GM19467 (cell line): ENCODE data around the gene XPR1.

Experiments
- ATAC-seq: cut with Tn5 transposase; IDR thresholded peaks from one replicate; pipeline ENCODE4 v1.9.1; 2021; ENCODE audit warnings: mild to moderate bottlenecking, moderate library complexity; ENCODE audit not compliant: unreplicated experiment

Gene XPR1

DNA sequence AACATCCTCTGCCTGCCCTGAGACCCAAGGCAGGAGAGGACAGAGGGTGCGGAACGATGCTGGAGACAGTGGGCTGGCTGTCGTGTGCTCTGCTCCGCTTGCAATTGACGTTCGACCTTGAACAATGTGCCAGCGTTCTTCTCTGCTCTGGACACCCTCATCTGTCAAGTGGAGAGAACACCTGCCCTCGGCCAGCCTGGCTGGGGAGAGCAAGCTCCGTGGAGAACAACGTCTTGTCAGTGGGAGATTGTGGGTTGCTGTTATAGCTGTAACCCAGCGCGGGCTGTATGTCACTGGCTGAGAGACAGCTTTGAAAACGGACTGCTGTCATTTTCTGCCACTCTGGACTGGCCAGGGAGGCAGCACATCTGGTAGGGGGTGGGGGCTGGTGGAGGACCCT, 295.5 kb downstream of the XPR1 start:
- ATAC-seq = no peak

DNA sequence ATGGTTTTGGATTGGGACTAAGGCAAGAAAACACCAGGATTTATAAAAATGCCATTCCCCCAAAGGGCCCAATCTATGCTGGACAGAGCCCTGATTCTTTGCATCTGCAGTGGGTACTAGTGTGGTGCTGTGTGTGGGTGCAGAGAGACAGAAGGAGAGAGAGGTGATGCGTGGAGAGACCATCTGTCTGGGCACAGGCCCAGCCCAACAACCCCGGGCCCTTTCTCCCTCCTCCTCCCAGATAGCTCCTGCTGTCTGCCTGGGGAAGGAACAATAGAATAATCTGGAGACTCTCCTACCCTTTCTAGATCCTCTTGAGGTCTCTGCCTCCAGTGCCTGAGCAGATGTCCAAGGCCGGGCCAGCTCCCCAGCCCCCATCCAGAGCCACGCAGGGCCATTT, 296.0 kb downstream of the XPR1 start:
- no peak for ATAC-seq

DNA sequence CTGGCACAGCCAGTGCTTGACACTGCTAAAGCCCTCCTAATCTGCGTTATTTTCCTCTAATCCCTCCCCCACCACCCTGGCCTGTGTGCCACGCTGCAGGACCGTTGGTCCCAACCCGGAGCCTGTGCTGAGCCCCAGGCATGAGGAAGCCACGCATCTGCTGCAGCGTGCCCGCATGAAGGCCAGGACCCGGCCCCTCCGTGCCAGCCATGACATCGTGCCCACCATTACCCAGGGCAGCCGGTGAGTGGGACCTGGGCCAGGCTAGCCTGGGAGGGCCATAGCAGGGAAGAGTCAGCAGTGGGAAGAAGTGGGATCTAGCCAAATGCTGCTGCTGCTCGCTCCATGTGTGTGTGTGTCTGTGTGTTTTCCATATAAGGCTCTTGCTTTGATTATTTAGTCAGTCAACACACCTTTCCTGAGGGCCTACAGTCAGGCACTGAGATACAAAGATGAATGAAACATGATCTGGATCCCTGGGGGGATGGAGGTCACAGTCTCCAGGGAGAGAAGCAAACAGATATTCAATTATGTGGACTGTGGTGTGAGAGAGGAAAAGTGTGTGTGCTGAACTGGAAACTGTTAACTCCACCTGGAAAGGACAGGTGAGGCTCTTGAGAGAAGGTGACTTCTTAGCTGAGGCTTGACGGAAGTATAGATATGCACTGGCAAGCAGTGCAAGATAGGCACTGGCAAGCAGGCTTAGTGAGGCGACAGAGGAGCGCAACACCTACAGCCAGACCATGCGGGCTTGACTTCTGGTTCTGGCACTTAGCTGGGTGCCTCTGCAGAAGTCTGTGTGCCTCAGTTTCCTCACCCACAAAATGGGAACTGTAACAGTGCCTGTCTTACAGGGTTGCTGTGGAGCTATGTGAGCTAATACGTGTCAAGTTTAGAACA, 296.8 kb downstream of the XPR1 start:
- ATAC-seq = no peak

DNA sequence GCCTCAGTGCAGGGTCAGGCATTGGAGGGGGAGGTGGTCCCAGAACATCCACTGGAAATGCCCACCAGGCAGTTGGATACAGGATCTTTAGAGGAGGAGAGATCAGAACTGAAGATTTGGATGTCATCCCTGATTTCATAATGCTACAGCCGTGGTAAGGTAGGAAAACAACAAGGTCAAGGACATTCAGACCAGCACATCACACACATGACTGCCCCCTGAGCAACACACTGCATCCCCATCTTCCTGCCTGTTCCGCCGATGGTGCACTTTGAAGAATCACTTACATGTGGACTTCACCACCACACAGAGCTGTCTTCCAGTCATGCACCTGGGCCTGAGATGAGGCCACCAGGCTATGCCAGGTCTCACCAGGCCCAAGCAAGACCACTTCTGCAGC, 297.6 kb downstream of the XPR1 start:
- ATAC-seq = no peak

DNA sequence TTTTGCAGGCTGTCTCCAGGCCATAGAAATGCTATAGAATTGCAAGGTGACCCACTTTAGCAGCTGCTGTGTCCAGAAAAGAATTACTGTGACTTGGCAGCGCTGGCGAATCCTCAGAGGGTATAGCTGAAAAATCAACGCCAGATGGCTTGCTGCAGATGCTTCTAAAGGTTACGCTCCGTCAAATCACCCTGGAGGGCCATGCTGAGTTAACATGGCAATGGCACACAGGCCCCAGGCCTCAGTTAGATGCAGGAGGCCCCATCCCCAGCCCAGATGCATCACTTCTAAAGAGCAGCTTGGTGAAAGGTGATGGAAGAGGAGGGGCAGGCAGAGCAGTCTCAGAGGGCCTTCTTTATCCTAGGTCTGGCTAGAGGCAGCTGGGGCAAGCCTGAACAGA, 298.9 kb downstream of the XPR1 start:
- ATAC-seq = no peak

DNA sequence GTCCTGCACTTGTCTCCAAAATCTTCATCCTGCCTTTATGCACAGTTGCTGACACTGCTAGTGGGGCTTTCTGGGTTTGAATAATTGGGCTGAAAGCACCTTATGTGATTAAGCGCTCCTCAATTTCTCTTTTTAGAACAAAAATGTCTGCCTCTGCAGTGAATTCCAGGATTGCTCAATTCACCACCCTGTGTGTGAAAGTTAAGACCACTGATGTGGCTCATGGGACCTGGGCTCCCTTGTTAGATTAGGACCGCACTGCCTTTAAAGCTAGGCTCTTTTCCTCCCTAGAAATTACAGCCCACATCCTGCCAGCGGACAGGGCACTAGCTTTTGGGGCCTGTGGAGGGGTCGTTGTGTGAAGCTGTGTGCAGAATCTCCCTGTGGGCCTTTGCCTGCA, 299.7 kb downstream of the XPR1 start:
- ATAC-seq = no peak

DNA sequence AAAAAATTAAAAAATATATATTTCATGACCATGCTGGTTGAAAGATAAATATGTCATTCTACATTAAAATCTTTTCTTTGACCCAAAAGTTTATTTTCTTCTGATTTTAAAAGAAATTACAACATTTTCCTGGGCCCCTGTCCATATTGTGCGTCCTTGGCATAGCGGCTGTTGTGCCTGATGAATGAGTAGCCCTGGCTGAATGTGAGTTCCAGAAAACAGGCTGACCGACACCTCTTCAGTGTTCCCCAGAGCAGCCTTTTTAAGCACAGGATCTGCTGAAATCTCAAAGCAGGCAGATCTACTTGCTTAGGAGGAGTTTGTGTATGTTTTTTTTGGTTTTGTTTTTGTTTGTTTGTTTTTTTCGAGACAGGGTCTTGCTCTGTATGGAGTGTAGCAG, 300.6 kb downstream of the XPR1 start:
- no peak for ATAC-seq

DNA sequence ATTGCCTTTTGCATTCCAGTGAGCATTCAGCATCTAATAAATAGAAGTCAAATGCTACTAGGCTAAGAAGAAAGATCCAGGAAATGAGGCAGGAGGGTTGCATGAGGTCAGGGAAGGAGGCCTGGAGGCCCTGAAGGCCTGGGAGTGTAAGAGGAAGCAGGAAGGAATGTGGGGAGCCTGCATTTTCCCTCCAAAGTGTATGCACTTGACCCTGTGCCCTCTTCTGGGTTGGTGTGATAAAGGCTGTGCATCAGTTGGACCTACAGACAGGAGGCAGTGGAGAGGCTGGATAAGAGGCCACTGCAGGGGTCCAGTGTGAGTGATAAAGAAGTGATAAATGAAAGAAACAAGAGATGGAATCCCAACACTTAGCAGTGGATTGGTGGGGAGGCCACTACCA, 301.3 kb downstream of the XPR1 start:
- ATAC-seq = no peak

DNA sequence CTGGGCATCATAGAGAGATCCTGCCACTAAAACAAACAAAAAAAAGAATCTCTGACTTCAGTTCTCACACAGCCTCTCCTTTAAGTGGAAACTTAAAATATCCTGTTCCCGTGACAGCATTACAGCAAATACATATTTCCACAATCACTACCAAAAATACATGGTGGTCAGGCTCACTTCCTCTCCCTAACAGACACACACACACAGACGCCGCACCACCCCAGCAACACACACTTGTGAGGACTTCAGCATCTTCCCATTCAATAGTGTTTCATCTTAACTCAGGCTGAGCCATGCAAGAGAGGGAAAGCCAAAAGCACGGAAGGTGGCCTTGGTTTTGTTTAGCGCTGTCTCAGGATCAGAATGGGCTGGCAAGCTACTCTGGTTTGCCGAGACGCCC, 302.7 kb downstream of the XPR1 start:
- no peak for ATAC-seq

DNA sequence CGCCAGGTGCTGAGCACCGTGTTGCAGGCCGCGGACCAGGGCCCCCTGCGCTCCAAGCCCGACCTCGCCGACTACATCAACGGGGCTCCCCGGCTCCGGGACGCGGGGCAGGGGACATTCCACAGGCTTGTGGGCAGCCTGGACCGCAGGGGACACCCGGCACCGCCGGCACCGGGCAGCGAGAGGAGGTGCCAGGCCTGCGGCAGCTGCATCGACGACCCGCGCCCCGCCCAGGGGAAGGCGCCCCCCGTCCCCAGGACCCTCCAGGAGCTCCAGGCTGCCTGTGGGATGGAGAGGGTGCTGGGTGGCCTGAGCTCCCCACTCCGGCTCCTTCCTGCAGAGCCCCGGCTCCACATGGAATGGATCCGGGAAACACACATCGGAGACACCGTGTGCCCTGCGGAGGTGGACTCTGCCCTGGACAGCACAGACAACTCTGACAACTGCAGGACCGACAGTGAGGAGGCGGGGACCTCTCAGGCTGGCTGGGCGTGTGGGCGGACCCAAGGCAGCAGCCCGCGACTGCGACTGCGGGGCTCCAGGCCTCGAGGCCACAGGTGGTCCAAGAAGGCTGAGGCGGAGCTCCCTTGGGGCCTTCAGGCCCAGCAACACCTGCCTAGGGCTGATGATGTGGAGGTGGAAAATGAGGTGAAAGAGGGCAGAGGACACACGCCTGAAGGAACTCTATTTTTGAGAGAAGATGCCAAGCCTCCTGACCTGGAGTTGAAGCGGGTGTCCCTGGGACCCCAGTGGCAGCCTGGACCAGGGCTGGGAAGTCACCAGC, 303.7 kb downstream of the XPR1 start:
- ATAC-seq = peak; percentile 43

DNA sequence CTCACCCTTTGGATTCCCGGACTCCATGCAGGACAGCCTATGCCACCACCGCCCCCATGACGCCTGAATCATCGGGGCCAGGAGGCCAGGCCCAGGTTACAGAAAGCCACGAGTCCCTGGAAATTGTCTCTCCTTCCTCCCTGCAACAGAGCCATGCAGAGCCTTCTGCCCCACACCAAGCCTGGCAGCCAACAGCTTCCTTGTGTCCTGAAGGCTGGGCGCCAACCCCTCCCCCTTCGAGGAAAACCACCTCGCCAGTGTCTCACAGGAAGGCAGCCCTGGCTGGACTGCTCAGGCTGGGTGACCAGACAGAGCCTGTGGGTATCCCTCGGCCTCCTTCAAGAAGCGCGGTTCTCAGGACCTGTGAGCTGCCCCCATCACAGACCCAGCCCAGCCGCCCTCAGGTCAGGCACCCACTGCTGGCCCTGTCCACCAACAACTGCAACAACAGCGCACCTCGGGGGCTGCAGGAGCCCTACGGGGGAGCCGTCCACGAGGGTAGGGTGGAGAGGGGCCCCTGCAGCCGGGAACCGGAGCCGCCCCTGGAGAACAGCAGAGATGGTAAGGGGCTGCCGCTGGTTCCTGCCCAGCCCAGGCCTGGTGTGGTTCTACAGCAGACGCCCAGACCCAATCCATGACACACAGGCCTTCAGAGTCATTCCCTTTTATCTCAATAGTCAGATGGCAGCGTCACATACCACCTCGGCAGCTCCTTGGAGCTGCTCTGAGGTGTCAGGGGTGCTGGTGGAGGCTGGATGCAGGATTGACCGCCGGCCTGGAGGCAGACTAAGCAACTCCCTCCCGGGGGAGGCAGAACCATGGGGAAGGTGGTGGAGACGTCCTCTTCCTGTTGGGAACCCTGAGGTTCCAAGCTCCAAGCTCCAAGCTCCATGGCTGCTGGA, 304.5 kb downstream of the XPR1 start:
- ATAC-seq = no peak

DNA sequence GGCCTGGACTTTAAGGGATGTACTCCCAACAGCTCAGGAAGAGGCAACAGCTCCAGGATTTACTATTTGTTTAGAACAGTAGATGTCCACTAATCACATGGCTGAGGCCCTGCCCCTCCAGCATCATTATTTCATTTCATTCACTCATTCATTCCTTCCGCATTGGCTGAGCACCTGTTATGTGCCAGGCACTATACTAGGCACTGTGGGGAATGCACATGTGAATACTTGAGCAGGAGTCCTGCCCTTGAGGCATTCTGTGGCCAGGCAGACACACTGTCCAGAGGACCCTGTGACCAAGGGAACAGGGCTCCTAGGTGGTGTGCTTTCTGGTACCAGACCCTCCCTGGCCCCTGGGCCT, 305.2 kb downstream of the XPR1 start:
- no peak for ATAC-seq

DNA sequence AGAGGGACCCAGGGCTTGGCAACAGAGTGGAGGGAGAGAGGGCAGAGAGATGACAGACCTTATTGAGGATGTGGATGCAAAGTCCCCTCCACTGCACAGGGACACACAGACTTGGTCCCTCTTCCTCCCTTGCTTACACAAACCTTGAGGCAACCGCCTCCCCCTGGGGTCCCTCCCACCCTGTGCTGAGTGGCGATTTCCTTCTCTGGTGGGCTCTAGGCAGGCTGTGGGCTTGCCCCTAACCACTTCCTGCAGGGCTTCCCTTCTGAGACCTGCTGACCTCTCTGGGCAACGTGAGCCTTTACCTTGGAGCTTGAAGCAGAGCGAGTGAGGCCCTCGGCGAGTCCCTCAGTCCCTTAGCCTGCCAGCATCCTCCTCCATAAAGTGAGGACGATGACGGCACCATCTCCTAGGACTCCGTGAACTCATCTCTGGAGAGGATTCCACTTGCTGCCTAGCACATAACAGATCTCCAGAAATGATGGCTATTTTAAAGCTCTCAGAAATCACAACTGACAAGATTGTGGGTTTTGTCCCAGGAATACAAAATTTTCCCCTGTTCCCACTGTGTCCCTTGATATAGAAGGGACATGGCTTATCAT, 305.9 kb downstream of the XPR1 start:
- ATAC-seq = no peak

DNA sequence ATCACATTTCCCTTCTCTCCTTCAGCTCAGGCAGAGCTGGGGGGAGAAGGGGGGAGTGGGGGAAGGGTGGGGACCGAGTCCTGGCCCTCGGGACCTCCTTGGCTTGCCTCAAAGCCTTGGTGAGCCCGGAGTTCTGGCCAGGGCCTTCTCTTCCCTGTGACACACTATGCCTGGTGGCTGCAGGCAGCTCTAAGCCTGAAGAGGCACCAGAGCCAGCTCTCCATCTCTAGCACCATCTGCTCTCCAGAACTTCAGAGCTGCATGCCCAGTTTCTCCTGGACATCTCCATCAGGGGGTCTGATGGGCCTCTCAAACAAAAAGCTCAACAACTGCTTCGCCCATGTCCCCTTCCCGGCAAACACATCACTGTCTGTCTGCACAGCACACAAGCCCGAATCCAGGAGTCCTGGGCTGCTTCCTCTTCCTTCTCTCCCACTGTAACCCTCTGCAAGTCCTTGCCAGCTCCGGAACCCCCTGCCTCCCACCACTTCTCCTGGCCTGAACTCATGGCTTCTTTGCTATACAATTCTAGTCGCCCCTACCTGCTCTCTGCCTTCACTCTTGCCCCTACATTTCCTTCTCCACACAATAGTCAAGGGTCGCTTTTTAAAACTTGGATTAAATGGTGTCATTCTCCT, 307.4 kb downstream of the XPR1 start:
- no peak for ATAC-seq

DNA sequence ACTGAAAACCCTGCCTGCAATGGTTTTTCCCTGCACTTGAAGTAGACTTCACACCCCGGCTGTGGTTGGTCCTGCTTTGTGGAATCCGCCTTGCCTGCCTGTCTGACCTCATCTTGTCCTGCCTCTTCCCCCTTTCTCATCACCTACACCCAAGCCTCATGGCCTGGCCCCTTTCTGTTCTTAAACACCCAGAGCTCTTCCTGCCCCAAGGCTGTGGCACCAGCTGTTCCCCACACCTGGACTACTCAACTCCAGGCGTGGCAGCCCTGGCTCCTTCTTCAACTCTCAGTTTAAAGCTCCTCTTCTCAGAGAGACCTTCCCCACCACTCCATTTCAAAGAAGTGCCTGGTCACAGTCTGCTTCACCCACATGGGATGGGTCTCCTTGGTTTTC, 307.9 kb downstream of the XPR1 start:
- no peak for ATAC-seq
